ENCODE measurements around the gene NOSIP. TPM values are rescaled to one million over a fixed set of nuclear protein-coding genes. Genes with fewer than 3 reads are reported as not detected.

NOSIP gene
- polyA plus RNA-seq, 4 donors = 51.8 to 181 (median 134) TPM

DNA sequence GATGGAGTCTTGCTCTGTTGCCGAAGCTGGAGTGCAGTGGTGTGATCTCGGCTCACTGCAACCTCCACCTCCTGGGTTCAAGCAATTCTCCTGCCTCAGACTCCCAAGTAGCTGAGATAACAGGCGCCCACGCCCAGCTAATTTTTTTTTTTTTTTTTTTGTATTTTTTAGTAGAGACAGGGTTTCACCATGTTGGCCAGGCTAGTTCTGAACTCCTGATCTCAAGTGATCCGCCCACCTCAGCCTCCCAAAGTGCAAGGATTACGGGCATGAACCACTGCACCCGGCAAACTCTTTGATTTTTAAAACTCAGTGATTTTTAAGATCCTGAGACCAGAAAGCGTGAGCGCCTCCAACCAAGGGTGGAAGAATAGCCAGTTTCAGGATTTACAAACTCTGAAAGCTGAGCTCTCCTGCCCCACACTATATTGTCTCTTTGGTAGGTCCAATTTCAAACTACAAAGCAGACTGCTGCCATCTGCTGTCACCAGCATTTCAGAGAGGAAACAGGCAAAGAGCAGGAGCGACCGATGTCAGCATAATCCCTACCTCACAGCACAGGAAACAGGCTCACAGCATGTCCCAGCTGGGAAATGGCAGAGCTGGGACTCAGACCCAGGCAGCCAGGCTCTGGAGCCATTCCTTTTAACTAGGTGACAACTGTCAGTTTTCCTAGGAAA, 9.2 kb downstream of the NOSIP start:
- no peak for FAIRE-seq
- peak; percentile 53 to 80 for DNase-seq
- H3K4me1 ChIP-seq (ENCODE audit: control insufficient read depth in 3 of 3, insufficient read depth in 2 of 3, low read depth in 1 of 3, low read length in 2 of 3) = peaks cover 3 to 20% (median 3%) of the 10 kb centered on the region in 3 donors

GRCh38 chr19:49570138-49570856, 10.1 kb downstream of the NOSIP start:
- Histone ChIP-seq H3K4me1 (ENCODE audit: control insufficient read depth in 3 of 3, insufficient read depth in 2 of 3, low read depth in 1 of 3, low read length in 2 of 3) (peaks cover 3 to 22% (median 3%) of the 10 kb centered on the region in 3 donors), H3K27me3 (ENCODE audit: control insufficient read depth in 3 of 3, insufficient read depth in 3 of 3, low read length in 3 of 3) (no peaks in the 10 kb centered on the region), H3K9me3 (ENCODE audit: control insufficient read depth in 2 of 2, insufficient read depth in 1 of 2, low read depth in 1 of 2, low read length in 1 of 2) (no peaks in the 10 kb centered on the region), H3K4me3 (ENCODE audit: low read depth in 1 of 3, low read length in 3 of 3) (no peak overlapping the region), H3K36me3 (ENCODE audit: control insufficient read depth in 3 of 3, insufficient read depth in 2 of 3, low read depth in 1 of 3, low read length in 3 of 3) (peaks cover 0 to 34% (median 4%) of the 10 kb centered on the region in 3 donors), H3K27ac (ENCODE audit: low read depth in 1 of 3, low read length in 2 of 3) (peak overlapping the region in 2 of 3 donors; percentile 15 to 26)
- DNase-seq (peak; percentile 87 to 88), FAIRE-seq (no peak)
- 21 to 30% (median 24%) methylated on average over 14 of the region's 14 CpGs for WGBS, 3 donors

More for the DNA sequence above, 9.2 kb downstream of the NOSIP start:
- WGBS, 3 donors = 23 to 52% (median 40%) methylated on average over 11 of the region's 11 CpGs
- Histone ChIP-seq H3K9me3 (ENCODE audit: control insufficient read depth in 2 of 2, insufficient read depth in 1 of 2, low read depth in 1 of 2, low read length in 1 of 2) (no peaks in the 10 kb centered on the region), H3K27ac (ENCODE audit: low read depth in 1 of 3, low read length in 2 of 3) (peak overlapping the region in 1 of 3 donors; percentile 18), H3K27me3 (ENCODE audit: control insufficient read depth in 3 of 3, insufficient read depth in 3 of 3, low read length in 3 of 3) (no peaks in the 10 kb centered on the region), H3K36me3 (ENCODE audit: control insufficient read depth in 3 of 3, insufficient read depth in 2 of 3, low read depth in 1 of 3, low read length in 3 of 3) (peaks cover 0 to 39% (median 4%) of the 10 kb centered on the region in 3 donors), H3K4me3 (ENCODE audit: low read depth in 1 of 3, low read length in 3 of 3) (no peak overlapping the region)

- H3K36me3 ChIP-seq (ENCODE audit: control insufficient read depth in 3 of 3, insufficient read depth in 2 of 3, low read depth in 1 of 3, low read length in 3 of 3) = peaks cover 0 to 20% (median 0%) of the 10 kb centered on the region in 3 donors
- H3K4me1 ChIP-seq (ENCODE audit: control insufficient read depth in 3 of 3, insufficient read depth in 2 of 3, low read depth in 1 of 3, low read length in 2 of 3) = peaks cover 3 to 29% (median 10%) of the 10 kb centered on the region in 3 donors
- no peaks in the 10 kb centered on the region for H3K27me3 ChIP-seq (ENCODE audit: control insufficient read depth in 3 of 3, insufficient read depth in 3 of 3, low read length in 3 of 3)
- H3K4me3 ChIP-seq (ENCODE audit: low read depth in 1 of 3, low read length in 3 of 3) = no peak overlapping the region
- H3K9me3 ChIP-seq (ENCODE audit: control insufficient read depth in 2 of 2, insufficient read depth in 1 of 2, low read depth in 1 of 2, low read length in 1 of 2) = no peaks in the 10 kb centered on the region
- H3K27ac ChIP-seq (ENCODE audit: low read depth in 1 of 3, low read length in 2 of 3) = peak overlapping the region; percentile 27 to 78 (median 33)
- peak; percentile 48 to 55 for DNase-seq
- WGBS, 3 donors = 8 to 35% (median 23%) methylated on average over 9 of the region's 9 CpGs
- no peak for FAIRE-seq
These were observed 12.4 kb downstream of the NOSIP start for GRCh38 chr19:49567861-49568441.

- FAIRE-seq = no peak
- peaks cover 3 to 34% (median 10%) of the 10 kb centered on the region in 3 donors for H3K4me1 ChIP-seq (ENCODE audit: control insufficient read depth in 3 of 3, insufficient read depth in 2 of 3, low read depth in 1 of 3, low read length in 2 of 3)
These were observed 14.1 kb downstream of the NOSIP start for GRCh38 chr19:49566302-49566701.

DNA sequence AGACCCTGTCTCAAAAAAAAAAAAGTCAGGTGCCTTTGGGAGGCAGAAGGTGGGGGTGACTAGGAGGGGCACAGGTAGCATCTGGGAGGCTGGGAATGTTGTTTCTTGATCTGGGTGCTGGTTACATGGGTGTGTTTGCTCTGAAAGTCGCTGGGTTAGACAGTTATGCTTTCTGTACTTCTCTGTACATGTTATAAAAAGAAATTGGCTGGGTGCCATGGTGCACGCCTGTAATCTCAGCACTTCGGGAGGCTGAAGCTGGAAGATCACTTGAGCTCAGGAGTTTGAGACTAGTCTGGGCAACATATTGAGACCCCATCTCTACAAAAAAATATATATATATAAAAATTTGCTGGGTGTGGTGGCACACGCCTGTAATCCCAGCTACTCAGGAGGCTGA, 15.1 kb downstream of the NOSIP start:
- no peaks in the 10 kb centered on the region for H3K27me3 ChIP-seq (ENCODE audit: control insufficient read depth in 3 of 3, insufficient read depth in 3 of 3, low read length in 3 of 3)
- peak overlapping the region in 2 of 3 donors; percentile 64 to 85 for H3K27ac ChIP-seq (ENCODE audit: low read depth in 1 of 3, low read length in 2 of 3)
- 20 to 30% (median 26%) methylated on average over 4 of the region's 4 CpGs for WGBS, 3 donors
- H3K4me3 ChIP-seq (ENCODE audit: low read depth in 1 of 3, low read length in 3 of 3) = no peak overlapping the region
- peaks cover 0 to 17% (median 0%) of the 10 kb centered on the region in 3 donors for H3K36me3 ChIP-seq (ENCODE audit: control insufficient read depth in 3 of 3, insufficient read depth in 2 of 3, low read depth in 1 of 3, low read length in 3 of 3)
- DNase-seq = peak; percentile 74 to 90
- FAIRE-seq = no peak
- no peaks in the 10 kb centered on the region for H3K9me3 ChIP-seq (ENCODE audit: control insufficient read depth in 2 of 2, insufficient read depth in 1 of 2, low read depth in 1 of 2, low read length in 1 of 2)
- H3K4me1 ChIP-seq (ENCODE audit: control insufficient read depth in 3 of 3, insufficient read depth in 2 of 3, low read depth in 1 of 3, low read length in 2 of 3) = peaks cover 3 to 34% (median 6%) of the 10 kb centered on the region in 3 donors

More at GRCh38 chr19:49566302-49566701, 14.1 kb downstream of the NOSIP start:
- Histone ChIP-seq H3K4me3 (ENCODE audit: low read depth in 1 of 3, low read length in 3 of 3) (no peak overlapping the region), H3K27me3 (ENCODE audit: control insufficient read depth in 3 of 3, insufficient read depth in 3 of 3, low read length in 3 of 3) (no peaks in the 10 kb centered on the region), H3K27ac (ENCODE audit: low read depth in 1 of 3, low read length in 2 of 3) (no peak overlapping the region), H3K9me3 (ENCODE audit: control insufficient read depth in 2 of 2, insufficient read depth in 1 of 2, low read depth in 1 of 2, low read length in 1 of 2) (no peaks in the 10 kb centered on the region), H3K36me3 (ENCODE audit: control insufficient read depth in 3 of 3, insufficient read depth in 2 of 3, low read depth in 1 of 3, low read length in 3 of 3) (peaks cover 0 to 17% (median 0%) of the 10 kb centered on the region in 3 donors)
- DNase-seq = no peak
- WGBS, 3 donors = 96 to 100% (median 98%) methylated on average over 3 of the region's 3 CpGs

DNA sequence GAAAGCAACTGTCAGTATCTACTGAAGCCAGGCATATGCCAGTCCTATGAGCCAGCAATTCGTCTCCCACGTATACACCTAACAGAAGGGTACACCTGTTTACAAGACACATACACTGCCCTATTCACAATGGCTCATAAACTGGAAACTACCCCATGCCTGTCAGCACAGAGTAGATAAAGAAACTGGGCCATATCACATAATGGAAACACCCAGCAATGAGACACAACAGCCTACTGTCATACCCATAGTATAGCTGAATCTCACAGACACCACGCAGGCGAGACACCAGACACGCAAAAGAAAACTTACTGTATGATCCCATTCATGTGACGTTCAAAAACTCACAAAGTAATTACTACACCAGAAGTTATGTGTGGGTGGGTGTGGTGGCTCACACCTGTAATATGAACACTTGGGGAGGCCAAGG, 15.7 kb downstream of the NOSIP start:
- peaks cover 4 to 40% (median 9%) of the 10 kb centered on the region in 3 donors for H3K4me1 ChIP-seq (ENCODE audit: control insufficient read depth in 3 of 3, insufficient read depth in 2 of 3, low read depth in 1 of 3, low read length in 2 of 3)
- no peaks in the 10 kb centered on the region for H3K27me3 ChIP-seq (ENCODE audit: control insufficient read depth in 3 of 3, insufficient read depth in 3 of 3, low read length in 3 of 3)
- H3K36me3 ChIP-seq (ENCODE audit: control insufficient read depth in 3 of 3, insufficient read depth in 2 of 3, low read depth in 1 of 3, low read length in 3 of 3) = peaks cover 0 to 24% (median 0%) of the 10 kb centered on the region in 3 donors
- no peak overlapping the region for H3K4me3 ChIP-seq (ENCODE audit: low read depth in 1 of 3, low read length in 3 of 3)
- FAIRE-seq (no peak), DNase-seq (peak; percentile 37 to 71)
- peak overlapping the region; percentile 8 to 85 (median 64) for H3K27ac ChIP-seq (ENCODE audit: low read depth in 1 of 3, low read length in 2 of 3)
- WGBS, 3 donors = 27 to 65% (median 43%) methylated on average over 6 of the region's 6 CpGs
- no peaks in the 10 kb centered on the region for H3K9me3 ChIP-seq (ENCODE audit: control insufficient read depth in 2 of 2, insufficient read depth in 1 of 2, low read depth in 1 of 2, low read length in 1 of 2)

DNA sequence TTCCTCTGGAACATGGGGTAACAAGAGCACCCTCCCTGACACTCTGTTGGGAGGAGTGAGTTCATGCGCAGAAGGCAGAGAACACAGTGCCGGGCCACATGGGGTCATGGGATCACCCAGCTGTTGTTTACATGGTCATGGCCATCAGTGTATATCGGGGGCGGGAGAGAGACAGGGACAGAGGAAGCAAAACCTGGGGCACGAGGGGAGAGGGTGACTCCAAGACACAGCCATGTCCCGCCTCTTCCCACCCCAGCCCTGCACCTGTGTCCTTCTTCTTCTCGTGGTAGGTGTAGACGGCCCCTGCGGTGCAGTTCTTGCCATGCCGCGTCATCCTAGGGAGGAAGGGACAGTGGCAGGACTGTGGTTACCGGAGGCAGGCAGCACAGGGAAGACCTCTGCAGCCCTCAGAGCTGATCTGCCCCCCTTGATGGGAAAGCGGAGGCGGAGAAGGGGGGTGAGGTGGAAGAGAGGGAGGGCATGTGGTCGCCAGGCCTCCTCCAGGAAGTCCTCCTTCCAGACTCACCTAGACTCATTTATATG, 19.9 kb downstream of the NOSIP start:
- H3K27ac ChIP-seq (ENCODE audit: low read depth in 1 of 3, low read length in 2 of 3) = peak overlapping the region; percentile 66 to 87 (median 75)
- peaks cover 5 to 41% (median 13%) of the 10 kb centered on the region in 3 donors for H3K4me1 ChIP-seq (ENCODE audit: control insufficient read depth in 3 of 3, insufficient read depth in 2 of 3, low read depth in 1 of 3, low read length in 2 of 3)
- peaks cover 11 to 53% (median 22%) of the 10 kb centered on the region in 3 donors for H3K36me3 ChIP-seq (ENCODE audit: control insufficient read depth in 3 of 3, insufficient read depth in 2 of 3, low read depth in 1 of 3, low read length in 3 of 3)
- no peaks in the 10 kb centered on the region for H3K27me3 ChIP-seq (ENCODE audit: control insufficient read depth in 3 of 3, insufficient read depth in 3 of 3, low read length in 3 of 3)
- WGBS, 3 donors = 13 to 36% (median 15%) methylated on average over 12 to 15 of the region's 15 CpGs
- DNase-seq = peak in 1 of 2 donors; percentile 55
- H3K9me3 ChIP-seq (ENCODE audit: control insufficient read depth in 2 of 2, insufficient read depth in 1 of 2, low read depth in 1 of 2, low read length in 1 of 2) = no peaks in the 10 kb centered on the region
- FAIRE-seq = no peak
- no peak overlapping the region for H3K4me3 ChIP-seq (ENCODE audit: low read depth in 1 of 3, low read length in 3 of 3)

DNA sequence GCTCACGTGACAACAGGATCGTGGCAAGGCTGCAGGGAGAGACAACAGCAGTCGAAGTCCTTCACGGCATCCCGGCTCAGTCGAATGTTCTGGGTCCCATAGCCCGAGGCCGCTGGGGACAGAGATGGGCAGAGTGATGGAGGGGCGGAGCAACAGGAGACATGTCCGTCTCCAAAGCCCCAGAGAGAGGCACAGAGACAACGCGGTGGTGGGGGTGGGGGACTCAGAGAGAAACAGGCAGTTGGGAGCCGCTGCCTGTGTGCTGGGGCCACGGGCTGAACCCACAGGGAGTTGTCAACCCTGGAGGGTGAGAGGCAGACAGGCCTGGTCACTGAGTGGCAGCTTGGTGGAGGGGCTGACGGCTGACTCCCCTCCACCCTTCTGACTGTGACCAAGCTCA, 20.4 kb downstream of the NOSIP start:
- 28 to 53% (median 29%) methylated on average over 15 of the region's 15 CpGs for WGBS, 3 donors
- H3K36me3 ChIP-seq (ENCODE audit: control insufficient read depth in 3 of 3, insufficient read depth in 2 of 3, low read depth in 1 of 3, low read length in 3 of 3) = peaks cover 12 to 58% (median 22%) of the 10 kb centered on the region in 3 donors

More for the DNA sequence above, 20.4 kb downstream of the NOSIP start:
- DNase-seq (peak in 1 of 2 donors; percentile 61), FAIRE-seq (no peak)
- peak overlapping the region; percentile 66 to 87 (median 75) for H3K27ac ChIP-seq (ENCODE audit: low read depth in 1 of 3, low read length in 2 of 3)
- H3K4me3 ChIP-seq (ENCODE audit: low read depth in 1 of 3, low read length in 3 of 3) = no peak overlapping the region
- H3K4me1 ChIP-seq (ENCODE audit: control insufficient read depth in 3 of 3, insufficient read depth in 2 of 3, low read depth in 1 of 3, low read length in 2 of 3) = peaks cover 5 to 42% (median 12%) of the 10 kb centered on the region in 3 donors
- H3K27me3 ChIP-seq (ENCODE audit: control insufficient read depth in 3 of 3, insufficient read depth in 3 of 3, low read length in 3 of 3) = no peaks in the 10 kb centered on the region
- H3K9me3 ChIP-seq (ENCODE audit: control insufficient read depth in 2 of 2, insufficient read depth in 1 of 2, low read depth in 1 of 2, low read length in 1 of 2) = no peaks in the 10 kb centered on the region

Data from small intestine (tissue), 7 donors.